DND-41 (cell line): ENCODE measurements around the gene CELF1.
"Not testable (repeated sequence)": the region's sequence is repeated elsewhere in the genome, so short reads cannot be mapped to it uniquely, and the experiment has no call there.

Experiments used
- ATAC-seq: fragments of 200-7000 bp; cut with Tn5 transposase; 3 replicates; pipeline ENCODE4 v1.9.1; 2021; ENCODE audit warnings: low read depth; ENCODE audit not compliant: insufficient read depth
- DNase-seq: peaks from one replicate; pipeline ENCODE4 v3.0.0-alpha.2; 2020
- H2AFZ ChIP-seq: 2 replicates; pipeline ENCODE4 v1.6.0; 2012; ENCODE audit warnings: low read depth, low read length
- H3K27ac ChIP-seq: 2 replicates; pipeline ENCODE4 v1.5.1; 2012; ENCODE audit warnings: low read length, inconsistent platforms
- H3K27me3 ChIP-seq: fragments of 200-600 bp; sonication (generic); 2 replicates; pipeline ENCODE4 v1.6.0; 2012; ENCODE audit warnings: low read length, mild to moderate bottlenecking, inconsistent platforms; ENCODE audit not compliant: insufficient read depth, poor library complexity
- H3K36me3 ChIP-seq: 2 replicates; pipeline ENCODE4 v1.5.1; 2012; ENCODE audit warnings: low read length, inconsistent platforms; ENCODE audit not compliant: insufficient read depth
- H3K4me1 ChIP-seq: 2 replicates; pipeline ENCODE4 v1.5.1; 2012; ENCODE audit warnings: mild to moderate bottlenecking, low read length; ENCODE audit not compliant: insufficient read depth
- H3K4me2 ChIP-seq: 2 replicates; pipeline ENCODE4 v1.6.0; 2012; ENCODE audit warnings: mild to moderate bottlenecking, moderate library complexity, low read length, inconsistent platforms; ENCODE audit not compliant: insufficient read depth
- H3K4me3 ChIP-seq, 2 experiments: fragments of 200-600 bp in 1 of 2; shearing (Covaris generic) in 1 of 2; 2 replicates each; pipeline ENCODE4 v1.5.1; 2012 to 2016; ENCODE audit warnings: inconsistent platforms in 2 of 2, low read length in 2 of 2, mild to moderate bottlenecking in 2 of 2, low read depth in 1 of 2, moderate library complexity in 1 of 2
- H3K79me2 ChIP-seq: 2 replicates; pipeline ENCODE4 v1.6.0; 2012; ENCODE audit warnings: low read length, inconsistent platforms; ENCODE audit not compliant: insufficient read depth
- H3K9ac ChIP-seq: 2 replicates; pipeline ENCODE4 v1.6.0; 2012; ENCODE audit warnings: low read depth, mild to moderate bottlenecking, inconsistent platforms, low read length, moderate library complexity
- H3K9me3 ChIP-seq: 2 replicates; pipeline ENCODE4 v1.5.1; 2012; ENCODE audit warnings: low read length, moderate library complexity, mild to moderate bottlenecking, inconsistent platforms; ENCODE audit not compliant: insufficient read depth, severe bottlenecking
- H4K20me1 ChIP-seq: 2 replicates; pipeline ENCODE4 v1.6.0; 2012; ENCODE audit warnings: low read length; ENCODE audit not compliant: insufficient read depth
- CTCF ChIP-seq: IDR thresholded peaks from 2 replicates; pipeline ENCODE4 v1.5.1; 2012; ENCODE audit warnings: borderline replicate concordance, low read length, moderate library complexity, mild to moderate bottlenecking; ENCODE audit not compliant: poor library complexity, severe bottlenecking; ENCODE audit errors: extremely low read depth
- EZH2 ChIP-seq: IDR thresholded peaks from 3 replicates; pipeline ENCODE4 v1.6.1; 2012; ENCODE audit warnings: borderline replicate concordance, low read depth, mild to moderate bottlenecking, moderate library complexity, low read length, inconsistent platforms; ENCODE audit not compliant: severe bottlenecking

CELF1 gene

GRCh38 chr11:47533690-47534151 is 19.2 kb downstream of the CELF1 start:
- no peak overlapping the region for H3K27ac ChIP-seq

GRCh38 chr11:47532597-47533213 is 20.2 kb downstream of the CELF1 start:
- Histone ChIP-seq H3K79me2 (peaks cover 100% of the 10 kb centered on the region), H4K20me1 (peaks cover 92% of the 10 kb centered on the region), H3K9me3 (no peaks in the 10 kb centered on the region), H3K4me3 (no peak overlapping the region), H3K4me1 (no peaks in the 10 kb centered on the region), H3K4me2 (no peak overlapping the region), H2AFZ (no peak overlapping the region), H3K27me3 (no peaks in the 10 kb centered on the region), H3K27ac (no peak overlapping the region), H3K36me3 (peaks cover 42% of the 10 kb centered on the region), H3K9ac (no peak overlapping the region)
- no peak for DNase-seq
- no peak for ATAC-seq
- TF ChIP-seq EZH2, result no peak
- TF ChIP-seq CTCF, result no peak

More at GRCh38 chr11:47533690-47534151, 19.2 kb downstream of the CELF1 start:
- Histone ChIP-seq H3K4me2 (no peak overlapping the region), H3K4me1 (no peaks in the 10 kb centered on the region; the same call in 1 of the 2 replicates), H3K9ac (no peak overlapping the region), H3K27me3 (no peaks in the 10 kb centered on the region), H4K20me1 (peaks cover 91% of the 10 kb centered on the region), H3K36me3 (peaks cover 40% of the 10 kb centered on the region), H3K4me3 (no peak overlapping the region), H3K9me3 (no peaks in the 10 kb centered on the region), H3K79me2 (peaks cover 100% of the 10 kb centered on the region), H2AFZ (no peak overlapping the region)
- DNase-seq, result no peak
- ATAC-seq, result no peak
- TF ChIP-seq CTCF (no peak), EZH2 (no peak)

- no peaks in the 10 kb centered on the region for H3K27me3 ChIP-seq
- H4K20me1 ChIP-seq, result peaks cover 90% of the 10 kb centered on the region
- peaks cover 100% of the 10 kb centered on the region for H3K79me2 ChIP-seq
- no peak overlapping the region for H2AFZ ChIP-seq
- DNase-seq (no peak), ATAC-seq (no peak)
- H3K4me3 ChIP-seq, result no peak overlapping the region
- no peaks in the 10 kb centered on the region for H3K9me3 ChIP-seq
- peaks cover 38% of the 10 kb centered on the region for H3K36me3 ChIP-seq
- TF ChIP-seq CTCF, result no peak
- TF ChIP-seq EZH2, result no peak
- H3K9ac ChIP-seq, result no peak overlapping the region
- no peaks in the 10 kb centered on the region for H3K4me1 ChIP-seq
- H3K27ac ChIP-seq, result no peak overlapping the region
- no peak overlapping the region for H3K4me2 ChIP-seq
Observed at GRCh38 chr11:47531666-47532065, 21.3 kb downstream of the CELF1 start.

- H2AFZ ChIP-seq, H3K4me2 ChIP-seq, ATAC-seq, DNase-seq, H3K4me3 ChIP-seq, H3K9ac ChIP-seq, H3K9me3 ChIP-seq, H3K27ac ChIP-seq, H3K4me1 ChIP-seq, H3K27me3 ChIP-seq: not testable (repeated sequence)
- Histone ChIP-seq H3K36me3 (peaks cover 30% of the 10 kb centered on the region), H3K79me2 (peaks cover 100% of the 10 kb centered on the region), H4K20me1 (peaks cover 88% of the 10 kb centered on the region)
Observed at GRCh38 chr11:47530721-47531120, 22.2 kb downstream of the CELF1 start.
